HepG2 (cell line): ENCODE measurements around the gene SEPTIN10. TPM values are rescaled to one million over a fixed set of nuclear protein-coding genes. Genes with fewer than 3 reads are reported as not detected.

Experiments
- HNF4A ChIP-seq: sonication (generic); formaldehyde crosslinking; IDR thresholded peaks from 2 replicates; pipeline ENCODE4 v1.4.0; 2020; ENCODE audit warnings: missing genetic modification reagents
- SMC3 ChIP-seq: IDR thresholded peaks from 2 replicates; pipeline ENCODE4 v1.6.1; 2011; ENCODE audit warnings: low read length, improper control_type of control experiment
- ZNF121 ChIP-seq: sonication (generic); formaldehyde crosslinking; IDR thresholded peaks from 2 replicates; pipeline ENCODE4 v1.5.0; 2020; ENCODE audit warnings: mild to moderate bottlenecking, missing genetic modification reagents
- polyA plus RNA-seq, 8 experiments: library from polyadenylated mRNA; depleted of rRNA in 3 of 8; stranded (reverse) in 7 of 8; unstranded in 1 of 8; fragments of >200 nt; fragmentation: Illumina TruSeq in 4 of 8; extraction: Trizol in 4 of 8; gene quantifications; 2 replicates each; pipeline versions ENCODE4 v1.2.1 to v1.2.3, GENCODE V29; 2011 to 2016; ENCODE audit warnings: low read depth in 4 of 8, missing spikeins in 1 of 8, mixed read lengths in 1 of 8; ENCODE audit not compliant: insufficient read depth in 1 of 8
- total RNA-seq, 5 experiments: library from RNA; depleted of rRNA; stranded (reverse); fragments of >200 nt; fragmentation: Illumina TruSeq; extraction: Trizol; gene quantifications; 2 replicates each; pipeline ENCODE4 v1.2.3, GENCODE V29; 2016; ENCODE audit warnings: low read depth in 1 of 5
- TF ChIP-seq, protein P1 (sequence below): sonication (generic); formaldehyde crosslinking; IDR thresholded peaks from 2 replicates; pipeline ENCODE4 v1.5.0; 2020; ENCODE audit warnings: mild to moderate bottlenecking, missing genetic modification reagents
- TF ChIP-seq, protein P2 (sequence below): IDR thresholded peaks from 2 replicates; pipeline ENCODE4 v1.6.1; 2016; ENCODE audit warnings: low read depth, borderline replicate concordance
- TF ChIP-seq, protein P3 (sequence below): sonication (generic); formaldehyde crosslinking; IDR thresholded peaks from 2 replicates; pipeline ENCODE4 v1.5.0; 2020; ENCODE audit warnings: missing genetic modification reagents, mild to moderate bottlenecking, borderline replicate concordance

The SEPTIN10 gene
- total and polyA plus RNA-seq, 2 of the 13 experiments (the other 11 are each of a cell fraction or from before 2014, with no cell fraction given): 45.8 to 67.5 TPM

DNA sequence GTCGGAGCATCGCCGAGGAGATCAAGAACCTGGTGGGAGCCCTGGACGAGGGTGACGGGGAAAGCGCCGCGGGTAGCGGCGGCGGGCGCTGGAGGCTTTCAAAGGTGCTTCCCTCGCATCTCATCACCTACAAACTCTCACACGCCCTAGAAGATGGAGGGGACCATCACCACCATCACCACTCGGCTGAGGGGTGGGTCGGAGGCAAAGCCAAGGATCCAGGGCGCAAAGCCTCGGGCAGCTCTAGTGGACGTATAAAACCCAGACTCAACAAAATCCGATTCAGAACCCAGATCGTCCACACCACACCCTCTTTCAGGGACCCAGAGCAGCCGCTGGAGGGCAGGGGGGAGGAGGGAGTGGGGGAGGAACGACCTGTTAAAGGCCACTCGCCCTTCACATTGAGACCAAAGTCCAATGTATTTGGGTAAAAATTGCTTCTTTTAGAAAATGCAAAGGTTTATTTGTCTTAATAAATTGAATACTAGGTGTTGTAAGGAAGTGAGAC lies 1.9 kb upstream of the SEPTIN10 start (continued):
- TF ChIP-seq, protein P1, sequence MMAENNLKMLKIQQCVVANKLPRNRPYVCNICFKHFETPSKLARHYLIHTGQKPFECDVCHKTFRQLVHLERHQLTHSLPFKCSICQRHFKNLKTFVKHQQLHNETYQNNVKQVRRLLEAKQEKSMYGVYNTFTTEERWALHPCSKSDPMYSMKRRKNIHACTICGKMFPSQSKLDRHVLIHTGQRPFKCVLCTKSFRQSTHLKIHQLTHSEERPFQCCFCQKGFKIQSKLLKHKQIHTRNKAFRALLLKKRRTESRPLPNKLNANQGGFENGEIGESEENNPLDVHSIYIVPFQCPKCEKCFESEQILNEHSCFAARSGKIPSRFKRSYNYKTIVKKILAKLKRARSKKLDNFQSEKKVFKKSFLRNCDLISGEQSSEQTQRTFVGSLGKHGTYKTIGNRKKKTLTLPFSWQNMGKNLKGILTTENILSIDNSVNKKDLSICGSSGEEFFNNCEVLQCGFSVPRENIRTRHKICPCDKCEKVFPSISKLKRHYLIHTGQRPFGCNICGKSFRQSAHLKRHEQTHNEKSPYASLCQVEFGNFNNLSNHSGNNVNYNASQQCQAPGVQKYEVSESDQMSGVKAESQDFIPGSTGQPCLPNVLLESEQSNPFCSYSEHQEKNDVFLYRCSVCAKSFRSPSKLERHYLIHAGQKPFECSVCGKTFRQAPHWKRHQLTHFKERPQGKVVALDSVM: 0 out of 2 replicates have a peak, but pooled peaks have one; percentile 9
- 0 out of 2 replicates have a peak, but pooled peaks have one; percentile 51 for TF ChIP-seq ZNF121
- 0 out of 2 replicates have a peak, but pooled peaks have one; percentile 1 for TF ChIP-seq SMC3
- TF ChIP-seq, protein P2, sequence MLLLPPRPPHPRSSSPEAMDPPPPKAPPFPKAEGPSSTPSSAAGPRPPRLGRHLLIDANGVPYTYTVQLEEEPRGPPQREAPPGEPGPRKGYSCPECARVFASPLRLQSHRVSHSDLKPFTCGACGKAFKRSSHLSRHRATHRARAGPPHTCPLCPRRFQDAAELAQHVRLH (CRISPR knock-in tag): no peak
- TF ChIP-seq HNF4A (CRISPR knock-in tag): peak; percentile 82
- TF ChIP-seq, protein P3, sequence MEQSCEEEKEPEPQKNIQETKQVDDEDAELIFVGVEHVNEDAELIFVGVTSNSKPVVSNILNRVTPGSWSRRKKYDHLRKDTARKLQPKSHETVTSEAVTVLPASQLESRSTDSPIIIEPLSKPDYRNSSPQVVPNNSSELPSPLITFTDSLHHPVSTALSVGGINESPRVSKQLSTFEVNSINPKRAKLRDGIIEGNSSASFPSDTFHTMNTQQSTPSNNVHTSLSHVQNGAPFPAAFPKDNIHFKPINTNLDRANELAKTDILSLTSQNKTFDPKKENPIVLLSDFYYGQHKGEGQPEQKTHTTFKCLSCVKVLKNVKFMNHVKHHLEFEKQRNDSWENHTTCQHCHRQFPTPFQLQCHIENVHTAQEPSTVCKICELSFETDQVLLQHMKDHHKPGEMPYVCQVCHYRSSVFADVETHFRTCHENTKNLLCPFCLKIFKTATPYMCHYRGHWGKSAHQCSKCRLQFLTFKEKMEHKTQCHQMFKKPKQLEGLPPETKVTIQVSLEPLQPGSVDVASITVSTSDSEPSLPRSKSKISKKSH (CRISPR knock-in tag): peak; percentile 52; the same call in 1 of the 2 replicates
